BJ (cell line): ENCODE results near the gene DIPK1C. TPM values are rescaled to one million over a fixed set of nuclear protein-coding genes. Genes with fewer than 3 reads are reported as not detected.

Experiments used
- CTCF ChIA-PET: fragments of 350-600 bp; formaldehyde crosslinking; extraction: SDS; loops from one replicate; lab custom pipeline; 2021; ENCODE audit warnings: antibody characterized with exemption, inconsistent platforms; lab: Yijun Ruan, JAX
- POLR2A ChIA-PET: fragments of 300-600 bp; sonication (Branson Sonifier 250); formaldehyde crosslinking; extraction: SDS; loops from one replicate; lab custom pipeline; 2021; ENCODE audit warnings: antibody characterized with exemption; lab: Charles Lee
- DNase-seq: peaks from one replicate; pipeline ENCODE4 v3.0.0-alpha.2; 2011; ENCODE audit warnings: low read depth
- H3K27me3 ChIP-seq: 2 replicates; pipeline ENCODE4 v1.6.0; 2011; ENCODE audit warnings: low read length; ENCODE audit not compliant: control insufficient read depth, insufficient read depth
- H3K36me3 ChIP-seq: 2 replicates; pipeline ENCODE4 v1.5.1; 2011; ENCODE audit warnings: low read length; ENCODE audit not compliant: control insufficient read depth, insufficient read depth
- H3K4me3 ChIP-seq: 2 replicates; pipeline ENCODE4 v1.5.1; 2011; ENCODE audit warnings: low read depth, mild to moderate bottlenecking, control low read depth, low read length
- CTCF ChIP-seq: IDR thresholded peaks from 2 replicates; pipeline ENCODE4 v1.5.1; 2011; ENCODE audit warnings: low read depth, mild to moderate bottlenecking, control low read depth, inconsistent platforms, low read length, moderate library complexity; ENCODE audit not compliant: insufficient read depth
- polyA plus RNA-seq: library from polyadenylated mRNA; depleted of rRNA; stranded (reverse); fragments of >200 nt; gene quantifications from 2 replicates; pipeline ENCODE4 v1.2.3, GENCODE V29; 2011

Gene DIPK1C
- polyA plus RNA-seq, 1 experiment = not detected

GRCh38 chr18:74395006-74395405 is 62.1 kb downstream of the DIPK1C start:
- ChIA-PET CTCF (no interaction called here), POLR2A (no interaction called here)
- TF ChIP-seq CTCF = no peak
- Histone ChIP-seq H3K4me3 (no peak overlapping the region), H3K27me3 (peaks cover 5% of the 10 kb centered on the region), H3K36me3 (no peaks in the 10 kb centered on the region)
- DNase-seq = no peak

GRCh38 chr18:74392323-74392722 is 64.8 kb downstream of the DIPK1C start:
- POLR2A ChIA-PET = no interaction called here
- H3K27me3 ChIP-seq = peaks cover 2% of the 10 kb centered on the region; the same call in 1 of the 2 replicates
- H3K36me3 ChIP-seq = no peaks in the 10 kb centered on the region
- CTCF ChIA-PET = no interaction called here
- no peak for DNase-seq
- no peak overlapping the region for H3K4me3 ChIP-seq
- no peak for TF ChIP-seq CTCF

- CTCF ChIA-PET = no interaction called here
These were observed 66.2 kb downstream of the DIPK1C start for GRCh38 chr18:74390900-74391299.

GRCh38 chr18:74389991-74390390 is 67.1 kb downstream of the DIPK1C start:
- Histone ChIP-seq H3K4me3 (no peak overlapping the region), H3K27me3 (no peaks in the 10 kb centered on the region; the same call in 1 of the 2 replicates), H3K36me3 (no peaks in the 10 kb centered on the region)
- DNase-seq = no peak
- ChIA-PET POLR2A (no interaction called here), CTCF (no interaction called here)
- no peak for TF ChIP-seq CTCF

More at GRCh38 chr18:74390900-74391299, 66.2 kb downstream of the DIPK1C start:
- no peaks in the 10 kb centered on the region for H3K36me3 ChIP-seq
- POLR2A ChIA-PET = no interaction called here
- TF ChIP-seq CTCF = no peak
- H3K4me3 ChIP-seq = no peak overlapping the region
- DNase-seq = no peak
- H3K27me3 ChIP-seq = peaks cover 2% of the 10 kb centered on the region; the same call in 1 of the 2 replicates

- H3K36me3 ChIP-seq = no peaks in the 10 kb centered on the region
- H3K4me3 ChIP-seq = no peak overlapping the region
- no peak for DNase-seq
- POLR2A ChIA-PET = no interaction called here
- CTCF ChIA-PET = no interaction called here
- TF ChIP-seq CTCF = no peak
- H3K27me3 ChIP-seq = no peaks in the 10 kb centered on the region; the same call in 1 of the 2 replicates
These were observed 67.8 kb downstream of the DIPK1C start for GRCh38 chr18:74389171-74389927.
